ENCODE measurements around the gene PANK4. TPM values are rescaled to one million over a fixed set of nuclear protein-coding genes. Genes with fewer than 3 reads are reported as not detected.

PANK4 gene
- total and polyA plus RNA-seq, 4 donors = 6.2 to 26.8 (median 12.6) TPM

DNA sequence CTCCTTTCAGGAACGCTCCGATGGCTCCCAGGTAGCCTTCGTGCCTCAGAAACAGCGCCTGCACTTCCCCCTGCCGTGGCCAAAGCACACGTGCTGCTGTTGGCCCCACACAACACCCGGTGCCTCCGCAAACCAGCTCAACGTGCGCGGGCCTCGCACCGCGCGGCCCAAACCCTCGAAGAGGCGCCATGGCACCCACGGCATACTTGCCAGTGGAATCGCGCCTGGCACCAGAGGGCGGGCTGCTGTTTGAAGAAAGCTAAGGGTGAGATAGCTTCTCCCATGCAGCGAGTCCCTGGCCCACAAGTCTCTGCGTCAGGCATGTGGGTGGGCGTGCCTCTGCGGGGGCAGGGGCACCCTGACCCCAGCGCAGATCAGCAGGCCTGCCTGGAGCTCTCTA is 7.9 kb downstream of the PANK4 start:
- TF ChIP-seq RAD21 (IDR thresholded peaks at IDR 0.05) = no peak
- no peak for TF ChIP-seq FOXA2 (IDR thresholded peaks at IDR 0.05)
- no peak for TF ChIP-seq ZBTB33 (IDR thresholded peaks at IDR 0.05)
- TF ChIP-seq, protein P1, sequence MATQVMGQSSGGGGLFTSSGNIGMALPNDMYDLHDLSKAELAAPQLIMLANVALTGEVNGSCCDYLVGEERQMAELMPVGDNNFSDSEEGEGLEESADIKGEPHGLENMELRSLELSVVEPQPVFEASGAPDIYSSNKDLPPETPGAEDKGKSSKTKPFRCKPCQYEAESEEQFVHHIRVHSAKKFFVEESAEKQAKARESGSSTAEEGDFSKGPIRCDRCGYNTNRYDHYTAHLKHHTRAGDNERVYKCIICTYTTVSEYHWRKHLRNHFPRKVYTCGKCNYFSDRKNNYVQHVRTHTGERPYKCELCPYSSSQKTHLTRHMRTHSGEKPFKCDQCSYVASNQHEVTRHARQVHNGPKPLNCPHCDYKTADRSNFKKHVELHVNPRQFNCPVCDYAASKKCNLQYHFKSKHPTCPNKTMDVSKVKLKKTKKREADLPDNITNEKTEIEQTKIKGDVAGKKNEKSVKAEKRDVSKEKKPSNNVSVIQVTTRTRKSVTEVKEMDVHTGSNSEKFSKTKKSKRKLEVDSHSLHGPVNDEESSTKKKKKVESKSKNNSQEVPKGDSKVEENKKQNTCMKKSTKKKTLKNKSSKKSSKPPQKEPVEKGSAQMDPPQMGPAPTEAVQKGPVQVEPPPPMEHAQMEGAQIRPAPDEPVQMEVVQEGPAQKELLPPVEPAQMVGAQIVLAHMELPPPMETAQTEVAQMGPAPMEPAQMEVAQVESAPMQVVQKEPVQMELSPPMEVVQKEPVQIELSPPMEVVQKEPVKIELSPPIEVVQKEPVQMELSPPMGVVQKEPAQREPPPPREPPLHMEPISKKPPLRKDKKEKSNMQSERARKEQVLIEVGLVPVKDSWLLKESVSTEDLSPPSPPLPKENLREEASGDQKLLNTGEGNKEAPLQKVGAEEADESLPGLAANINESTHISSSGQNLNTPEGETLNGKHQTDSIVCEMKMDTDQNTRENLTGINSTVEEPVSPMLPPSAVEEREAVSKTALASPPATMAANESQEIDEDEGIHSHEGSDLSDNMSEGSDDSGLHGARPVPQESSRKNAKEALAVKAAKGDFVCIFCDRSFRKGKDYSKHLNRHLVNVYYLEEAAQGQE (IDR thresholded peaks at IDR 0.05) = no peak
- TF ChIP-seq ATF3 (IDR thresholded peaks at IDR 0.05) = no peak
- TF ChIP-seq RXRA (IDR thresholded peaks at IDR 0.05) = no peak
- no peak for TF ChIP-seq HNF4G (IDR thresholded peaks at IDR 0.05)
- no peak for TF ChIP-seq EGR1 (IDR thresholded peaks at IDR 0.05; ENCODE audit: low read depth in 2 of 2)
- no peak for TF ChIP-seq NR2F2 (IDR thresholded peaks at IDR 0.05)
- TF ChIP-seq, protein P2, sequence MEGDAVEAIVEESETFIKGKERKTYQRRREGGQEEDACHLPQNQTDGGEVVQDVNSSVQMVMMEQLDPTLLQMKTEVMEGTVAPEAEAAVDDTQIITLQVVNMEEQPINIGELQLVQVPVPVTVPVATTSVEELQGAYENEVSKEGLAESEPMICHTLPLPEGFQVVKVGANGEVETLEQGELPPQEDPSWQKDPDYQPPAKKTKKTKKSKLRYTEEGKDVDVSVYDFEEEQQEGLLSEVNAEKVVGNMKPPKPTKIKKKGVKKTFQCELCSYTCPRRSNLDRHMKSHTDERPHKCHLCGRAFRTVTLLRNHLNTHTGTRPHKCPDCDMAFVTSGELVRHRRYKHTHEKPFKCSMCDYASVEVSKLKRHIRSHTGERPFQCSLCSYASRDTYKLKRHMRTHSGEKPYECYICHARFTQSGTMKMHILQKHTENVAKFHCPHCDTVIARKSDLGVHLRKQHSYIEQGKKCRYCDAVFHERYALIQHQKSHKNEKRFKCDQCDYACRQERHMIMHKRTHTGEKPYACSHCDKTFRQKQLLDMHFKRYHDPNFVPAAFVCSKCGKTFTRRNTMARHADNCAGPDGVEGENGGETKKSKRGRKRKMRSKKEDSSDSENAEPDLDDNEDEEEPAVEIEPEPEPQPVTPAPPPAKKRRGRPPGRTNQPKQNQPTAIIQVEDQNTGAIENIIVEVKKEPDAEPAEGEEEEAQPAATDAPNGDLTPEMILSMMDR (IDR thresholded peaks at IDR 0.05; ENCODE audit: low read depth, low read length, missing input control) = no peak
- no peak for TF ChIP-seq FOXA1 (IDR thresholded peaks at IDR 0.05)
- TF ChIP-seq TAF1 (conservative IDR thresholded peaks at IDR 0.05) = no peak
- TF ChIP-seq JUND (IDR thresholded peaks at IDR 0.05) = no peak
- no peak for TF ChIP-seq HNF4A (conservative IDR thresholded peaks at IDR 0.05)
- Histone ChIP-seq H3K9ac (ENCODE audit: low read depth in 1 of 2, low read length in 2 of 2) (no peak overlapping the region), H3K4me1 (ENCODE audit: control insufficient read depth in 4 of 4, insufficient read depth in 4 of 4, low read length in 3 of 4) (peaks cover 6 to 18% (median 16%) of the 10 kb centered on the region in 4 donors)

GRCh38 chr1:2517966-2518365 is 8.4 kb downstream of the PANK4 start:
- DNase-seq (ENCODE audit: low spot score) = no peak
- H3K9ac ChIP-seq (ENCODE audit: low read depth in 1 of 2, low read length in 2 of 2) = no peak overlapping the region
- no peaks in the 10 kb centered on the region for H3K9me3 ChIP-seq (ENCODE audit: control insufficient read depth in 4 of 4, low read length in 3 of 4)
- H3K27me3 ChIP-seq (ENCODE audit: control insufficient read depth in 4 of 4, insufficient read depth in 4 of 4, low read length in 3 of 4) = no peaks in the 10 kb centered on the region
- H3K36me3 ChIP-seq (ENCODE audit: control insufficient read depth in 4 of 4, insufficient read depth in 3 of 4, low read depth in 1 of 4, low read length in 3 of 4) = peaks cover 27 to 76% (median 40%) of the 10 kb centered on the region in 4 donors
- H3K4me1 ChIP-seq (ENCODE audit: control insufficient read depth in 4 of 4, insufficient read depth in 4 of 4, low read length in 3 of 4) = peaks cover 2 to 13% (median 12%) of the 10 kb centered on the region in 4 donors
- H3K27ac ChIP-seq (ENCODE audit: low read depth in 1 of 2, low read length in 2 of 2) = no peak overlapping the region
- 96% methylated on average over 17 of the region's 17 CpGs for WGBS
- no peak overlapping the region for H3K4me3 ChIP-seq (ENCODE audit: low read depth in 1 of 3, low read length in 3 of 3)
- TF ChIP-seq NR2F2 (IDR thresholded peaks at IDR 0.05) (no peak), GABPA (IDR thresholded peaks at IDR 0.05 in 1 of 2, conservative IDR thresholded peaks at IDR 0.05 in 1 of 2) (no peak), ZBTB33 (IDR thresholded peaks at IDR 0.05) (no peak), JUND (IDR thresholded peaks at IDR 0.05) (no peak), HNF4A (conservative IDR thresholded peaks at IDR 0.05) (no peak), HNF4G (IDR thresholded peaks at IDR 0.05) (no peak), FOXA1 (IDR thresholded peaks at IDR 0.05) (no peak)
- TF ChIP-seq, protein P2 (IDR thresholded peaks at IDR 0.05; ENCODE audit: low read depth, low read length, missing input control) = no peak
- TF ChIP-seq, protein P1 (IDR thresholded peaks at IDR 0.05) = no peak

More for the DNA sequence above, 7.9 kb downstream of the PANK4 start:
- Histone ChIP-seq H3K27me3 (ENCODE audit: control insufficient read depth in 4 of 4, insufficient read depth in 4 of 4, low read length in 3 of 4) (no peaks in the 10 kb centered on the region), H3K36me3 (ENCODE audit: control insufficient read depth in 4 of 4, insufficient read depth in 3 of 4, low read depth in 1 of 4, low read length in 3 of 4) (peaks cover 27 to 70% (median 39%) of the 10 kb centered on the region in 4 donors), H3K27ac (ENCODE audit: low read depth in 1 of 2, low read length in 2 of 2) (no peak overlapping the region), H3K9me3 (ENCODE audit: control insufficient read depth in 4 of 4, low read length in 3 of 4) (no peaks in the 10 kb centered on the region), H3K4me3 (ENCODE audit: low read depth in 1 of 3, low read length in 3 of 3) (no peak overlapping the region)
- no peak for DNase-seq (ENCODE audit: low spot score)
- 97% methylated on average over 26 of the region's 26 CpGs for WGBS

Measured in liver (tissue), 9 donors.